ENCODE results near the gene PTPRM. TPM values are rescaled to one million over a fixed set of nuclear protein-coding genes. Genes with fewer than 3 reads are reported as not detected.

Gene PTPRM
- total RNA-seq, 2 donors from 2014 or later, result 80.1 to 106 TPM

GRCh38 chr18:8364385-8364784 is 797.3 kb downstream of the PTPRM start:
- Histone ChIP-seq H3K27me3 (no peaks in the 10 kb centered on the region), H3K4me3 (no peak overlapping the region), H3K4me1 (peaks cover 0 to 21% of the 10 kb centered on the region in 2 donors), H3K9me3 (no peaks in the 10 kb centered on the region), H3K27ac (no peak overlapping the region), H3K36me3 (no peaks in the 10 kb centered on the region)
- no peak for DNase-seq (ENCODE audit: low spot score)
- no peak for TF ChIP-seq CTCF (IDR thresholded peaks at IDR 0.05)

- no peak overlapping the region for H3K4me3 ChIP-seq
- no peaks in the 10 kb centered on the region for H3K9me3 ChIP-seq
- DNase-seq (ENCODE audit: low spot score), result no peak
- H3K4me1 ChIP-seq, result peaks cover 0 to 21% of the 10 kb centered on the region in 2 donors
- no peak for TF ChIP-seq CTCF (IDR thresholded peaks at IDR 0.05)
- no peak overlapping the region for H3K27ac ChIP-seq
- H3K36me3 ChIP-seq, result no peaks in the 10 kb centered on the region
- H3K27me3 ChIP-seq, result no peaks in the 10 kb centered on the region
These were observed 797.9 kb downstream of the PTPRM start for GRCh38 chr18:8365006-8365405.

- DNase-seq (ENCODE audit: low spot score), result no peak
- no peaks in the 10 kb centered on the region for H3K36me3 ChIP-seq
- H3K27me3 ChIP-seq, result no peaks in the 10 kb centered on the region
- H3K4me3 ChIP-seq, result no peak overlapping the region
- peaks cover 0 to 21% of the 10 kb centered on the region in 2 donors for H3K4me1 ChIP-seq
- TF ChIP-seq CTCF (IDR thresholded peaks at IDR 0.05), result no peak
- no peaks in the 10 kb centered on the region for H3K9me3 ChIP-seq
- H3K27ac ChIP-seq, result no peak overlapping the region
These were observed 798.4 kb downstream of the PTPRM start for GRCh38 chr18:8365528-8365927.

GRCh38 chr18:8366070-8366469 is 799.0 kb downstream of the PTPRM start:
- Histone ChIP-seq H3K9me3 (no peaks in the 10 kb centered on the region), H3K36me3 (no peaks in the 10 kb centered on the region), H3K4me3 (no peak overlapping the region), H3K27me3 (no peaks in the 10 kb centered on the region), H3K4me1 (peaks cover 0 to 21% of the 10 kb centered on the region in 2 donors), H3K27ac (no peak overlapping the region)
- TF ChIP-seq CTCF (IDR thresholded peaks at IDR 0.05), result no peak
- DNase-seq (ENCODE audit: low spot score), result no peak

GRCh38 chr18:8366656-8367055 is 799.5 kb downstream of the PTPRM start:
- H3K4me1 ChIP-seq, result peaks cover 0 to 21% of the 10 kb centered on the region in 2 donors
- H3K36me3 ChIP-seq, result no peaks in the 10 kb centered on the region
- H3K9me3 ChIP-seq, result no peaks in the 10 kb centered on the region
- no peak for TF ChIP-seq CTCF (IDR thresholded peaks at IDR 0.05)
- peak overlapping the region in 1 of 2 donors; percentile 44 for H3K4me3 ChIP-seq
- H3K27me3 ChIP-seq, result no peaks in the 10 kb centered on the region
- DNase-seq (ENCODE audit: low spot score), result no peak
- H3K27ac ChIP-seq, result no peak overlapping the region

GRCh38 chr18:8367217-8367988 is 800.3 kb downstream of the PTPRM start:
- Histone ChIP-seq H3K4me3 (peak overlapping the region; percentile 13 to 44), H3K4me1 (peaks cover 0 to 21% of the 10 kb centered on the region in 2 donors), H3K9me3 (no peaks in the 10 kb centered on the region), H3K27ac (no peak overlapping the region), H3K36me3 (no peaks in the 10 kb centered on the region), H3K27me3 (no peaks in the 10 kb centered on the region)
- DNase-seq (ENCODE audit: low spot score), result no peak
- TF ChIP-seq CTCF (IDR thresholded peaks at IDR 0.05), result peak; percentile 50 to 71

Measured in right atrium auricular region (tissue), 2 donors.